ENCODE measurements around the gene WNT9B. TPM values are rescaled to one million over a fixed set of nuclear protein-coding genes. Genes with fewer than 3 reads are reported as not detected.
A peak's percentile ranks its signal among the peaks of the same experiment; 100 is the strongest.
"Not testable (repeated sequence)": the region's sequence is repeated elsewhere in the genome, so short reads cannot be mapped to it uniquely, and the experiment has no call there.

Gene WNT9B
- total RNA-seq, 1 donor from 2014 or later: not detected

DNA sequence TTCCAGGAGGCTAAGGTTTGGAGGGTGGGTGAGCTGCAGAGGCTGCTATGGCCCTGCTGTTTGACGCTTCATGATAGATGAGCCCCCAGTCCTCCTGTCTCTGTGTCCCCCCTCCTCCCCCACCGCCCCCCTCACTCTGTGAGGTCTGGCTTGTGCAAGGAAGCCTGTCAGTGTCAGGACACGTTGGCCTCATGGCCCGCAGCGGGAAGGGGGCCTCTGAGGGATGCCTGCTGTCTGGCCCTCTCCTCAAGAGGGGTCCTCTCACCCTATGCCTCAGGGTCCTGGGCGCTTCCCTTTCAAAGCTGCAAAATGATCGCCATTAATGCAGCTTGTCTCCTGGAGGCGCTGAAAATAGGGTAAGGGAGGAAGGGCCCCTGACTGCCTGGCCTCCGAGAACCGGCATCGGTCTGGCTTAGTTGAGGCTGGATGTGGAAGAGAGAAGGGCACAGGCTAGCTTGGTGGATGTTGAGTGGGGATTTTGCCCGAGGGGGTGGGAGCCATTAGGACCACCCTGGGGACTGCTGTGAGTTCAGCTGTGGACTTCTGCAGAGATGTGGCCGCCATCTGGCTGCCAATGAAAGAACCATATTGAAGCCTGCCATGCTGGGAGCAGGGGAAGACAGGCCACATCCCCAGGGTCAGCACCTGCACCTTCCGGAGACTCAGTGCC lies 56.8 kb downstream of the WNT9B start:
- Mint-ChIP-seq H3K27ac (no peak overlapping the region), H3K9me3 (peaks cover 7% of the 10 kb centered on the region), H3K4me1 (peaks cover 5% of the 10 kb centered on the region), H3K36me3 (ENCODE audit: low read depth) (no peaks in the 10 kb centered on the region), H3K27me3 (peaks cover 4% of the 10 kb centered on the region), H3K4me3 (no peak overlapping the region)
- intact Hi-C loops (cut with micrococcal nuclease): no loop called here
- DNase-seq: no peak

GRCh38 chr17:46910179-46910927 lies 59.0 kb downstream of the WNT9B start:
- DNase-seq: no peak
- Mint-ChIP-seq H3K27ac (no peak overlapping the region), H3K27me3 (peaks cover 2% of the 10 kb centered on the region), H3K4me1 (peaks cover 3% of the 10 kb centered on the region), H3K9me3 (no peaks in the 10 kb centered on the region), H3K4me3 (no peak overlapping the region), H3K36me3 (ENCODE audit: low read depth) (no peaks in the 10 kb centered on the region)
- intact Hi-C loops (cut with micrococcal nuclease): no loop called here

- intact Hi-C loops (cut with micrococcal nuclease): no loop called here
- H3K27ac Mint-ChIP-seq: no peak overlapping the region
- no peaks in the 10 kb centered on the region for H3K9me3 Mint-ChIP-seq
- no peaks in the 10 kb centered on the region for H3K4me1 Mint-ChIP-seq
- no peak overlapping the region for H3K4me3 Mint-ChIP-seq
- peaks cover 2% of the 10 kb centered on the region for H3K27me3 Mint-ChIP-seq
- no peak for DNase-seq
- H3K36me3 Mint-ChIP-seq (ENCODE audit: low read depth): no peaks in the 10 kb centered on the region
These were observed 59.9 kb downstream of the WNT9B start for GRCh38 chr17:46911311-46911710.

DNA sequence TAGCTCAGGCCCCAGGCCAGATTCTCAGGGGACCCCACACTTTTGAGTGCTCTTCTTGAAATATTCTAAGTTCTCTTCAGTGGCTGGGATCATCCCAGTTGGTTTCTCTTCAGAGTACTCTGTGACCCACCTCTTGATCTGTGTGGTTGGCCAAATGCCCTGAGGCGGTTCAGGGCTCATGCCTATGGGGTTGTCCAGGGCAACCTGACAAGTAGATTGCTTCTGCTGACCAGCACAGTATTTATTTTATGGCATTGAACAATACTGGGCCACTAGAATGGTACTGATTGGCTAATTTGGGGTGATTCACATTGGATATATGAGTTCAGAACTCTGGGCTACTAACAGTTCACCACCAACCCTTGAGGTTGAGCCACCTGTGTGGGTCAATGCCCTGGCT lies 64.2 kb downstream of the WNT9B start:
- H3K4me3 Mint-ChIP-seq: no peak overlapping the region
- H3K9me3 Mint-ChIP-seq: no peaks in the 10 kb centered on the region
- no peaks in the 10 kb centered on the region for H3K4me1 Mint-ChIP-seq
- H3K36me3 Mint-ChIP-seq (ENCODE audit: low read depth): no peaks in the 10 kb centered on the region
- no peak for DNase-seq
- H3K27ac Mint-ChIP-seq: no peak overlapping the region
- peaks cover 4% of the 10 kb centered on the region for H3K27me3 Mint-ChIP-seq
- intact Hi-C loops (cut with micrococcal nuclease): no loop called here

DNA sequence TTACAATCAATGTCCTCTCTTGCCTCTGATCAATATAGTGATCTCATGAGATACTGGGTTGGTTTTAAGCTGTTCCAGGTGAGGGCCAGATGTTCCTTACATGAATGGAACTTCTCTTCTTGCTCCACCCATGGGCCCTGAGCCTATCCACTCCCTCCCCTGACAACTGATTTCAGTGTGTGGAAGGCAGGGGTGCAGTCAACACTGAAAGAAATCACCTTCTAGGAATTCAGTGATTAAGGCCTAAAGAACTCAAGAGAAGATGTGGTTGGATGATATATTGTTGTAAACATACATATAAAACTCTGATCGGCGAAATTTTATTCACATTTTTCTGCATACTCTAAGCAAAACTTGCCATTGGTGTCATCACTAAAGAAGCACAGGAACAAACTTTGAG lies 64.8 kb downstream of the WNT9B start:
- H3K4me3 Mint-ChIP-seq: no peak overlapping the region
- H3K4me1 Mint-ChIP-seq: no peaks in the 10 kb centered on the region
- intact Hi-C loops (cut with micrococcal nuclease): no loop called here
- no peak overlapping the region for H3K27ac Mint-ChIP-seq
- peaks cover 4% of the 10 kb centered on the region for H3K27me3 Mint-ChIP-seq
- no peak for DNase-seq
- no peaks in the 10 kb centered on the region for H3K36me3 Mint-ChIP-seq (ENCODE audit: low read depth)
- H3K9me3 Mint-ChIP-seq: no peaks in the 10 kb centered on the region

DNA sequence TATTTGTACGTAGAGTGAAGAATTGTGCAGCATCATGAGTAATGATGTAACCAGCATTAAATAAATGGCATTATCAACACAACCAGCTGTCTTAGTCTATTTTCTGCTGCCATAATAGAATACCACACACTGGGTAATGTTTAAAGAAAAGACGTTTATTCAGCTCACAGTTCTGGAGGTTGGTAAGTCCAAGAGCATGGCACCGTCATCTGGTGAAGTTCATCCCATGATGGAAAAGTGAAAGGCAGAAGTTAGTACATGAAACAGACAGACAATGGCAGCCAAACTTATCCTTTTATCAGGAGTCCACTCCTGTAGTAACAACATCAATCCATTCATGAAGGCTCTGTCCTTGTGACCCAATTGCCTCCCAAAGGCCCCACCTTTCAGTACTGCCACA lies 65.2 kb downstream of the WNT9B start:
- Mint-ChIP-seq H3K9me3 (no peaks in the 10 kb centered on the region), H3K4me3 (no peak overlapping the region), H3K27me3 (peaks cover 4% of the 10 kb centered on the region), H3K27ac (no peak overlapping the region), H3K4me1 (no peaks in the 10 kb centered on the region), H3K36me3 (ENCODE audit: low read depth) (no peaks in the 10 kb centered on the region)
- no peak for DNase-seq
- intact Hi-C loops (cut with micrococcal nuclease): no loop called here

- H3K4me3 Mint-ChIP-seq: no peak overlapping the region
- no peak overlapping the region for H3K27ac Mint-ChIP-seq
- intact Hi-C loops (cut with micrococcal nuclease): no loop called here
- H3K9me3 Mint-ChIP-seq: no peaks in the 10 kb centered on the region
- H3K4me1 Mint-ChIP-seq: peaks cover 1% of the 10 kb centered on the region
- no peaks in the 10 kb centered on the region for H3K36me3 Mint-ChIP-seq (ENCODE audit: low read depth)
- DNase-seq: no peak
- peaks cover 2% of the 10 kb centered on the region for H3K27me3 Mint-ChIP-seq
These were observed 65.7 kb downstream of the WNT9B start for GRCh38 chr17:46917041-46917440.

DNA sequence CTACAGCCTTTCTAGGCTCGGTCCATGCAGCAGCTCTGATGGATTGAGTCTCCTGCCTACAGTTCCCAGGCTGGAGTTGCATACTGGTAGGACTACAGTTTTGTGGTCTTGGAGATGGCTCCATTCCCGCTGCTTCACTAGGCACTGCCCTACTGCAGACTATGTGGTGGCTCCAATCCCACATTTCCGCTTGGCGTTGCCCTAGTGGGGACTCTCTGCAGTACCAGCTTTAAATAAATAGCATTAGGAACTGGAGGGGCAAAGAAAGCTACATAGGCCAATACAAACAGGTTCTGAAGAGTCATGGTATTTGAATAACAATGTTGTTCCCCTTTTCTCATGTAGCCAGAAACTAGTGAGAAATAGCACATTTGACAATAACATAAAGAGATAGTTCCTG lies 66.1 kb downstream of the WNT9B start:
- H3K4me1 Mint-ChIP-seq: peaks cover 2% of the 10 kb centered on the region
- H3K9me3 Mint-ChIP-seq: no peaks in the 10 kb centered on the region
- H3K27me3 Mint-ChIP-seq: peaks cover 2% of the 10 kb centered on the region
- intact Hi-C loops (cut with micrococcal nuclease): no loop called here
- no peak overlapping the region for H3K27ac Mint-ChIP-seq
- no peaks in the 10 kb centered on the region for H3K36me3 Mint-ChIP-seq (ENCODE audit: low read depth)
- DNase-seq: no peak
- H3K4me3 Mint-ChIP-seq: no peak overlapping the region

GRCh38 chr17:46921962-46922361 lies 70.6 kb downstream of the WNT9B start:
- H3K4me1 Mint-ChIP-seq: peaks cover 25% of the 10 kb centered on the region
- H3K36me3 Mint-ChIP-seq (ENCODE audit: low read depth); H3K27me3 Mint-ChIP-seq; DNase-seq; H3K9me3 Mint-ChIP-seq: not testable (repeated sequence)
- peak overlapping the region; percentile 87 for H3K4me3 Mint-ChIP-seq
- H3K27ac Mint-ChIP-seq: peak overlapping the region; percentile 67
- intact Hi-C loops (cut with micrococcal nuclease): loop anchor here (5.0 kb wide), 1 partner anchor 730 kb away; the partner anchor contains the start of gene KANSL1

DNA sequence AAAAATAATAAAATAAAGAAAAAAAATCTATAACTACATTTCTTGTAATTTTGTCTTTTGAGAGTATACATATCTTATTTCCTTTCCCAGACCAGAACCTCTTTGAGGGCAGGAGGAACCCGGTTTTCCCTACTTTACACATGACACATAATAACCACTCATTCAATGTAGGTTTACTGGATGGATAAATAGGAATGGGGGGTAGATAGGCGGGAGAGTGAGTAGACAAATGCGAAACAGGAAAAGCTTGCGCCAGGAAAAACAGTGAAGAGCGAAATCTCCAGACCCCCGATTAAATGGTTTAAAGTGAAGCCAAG lies 71.1 kb downstream of the WNT9B start:
- intact Hi-C loops (cut with micrococcal nuclease): loop anchor here (5.0 kb wide), 1 partner anchor 730 kb away; the partner anchor contains the start of gene KANSL1
- peaks cover 2% of the 10 kb centered on the region for H3K27me3 Mint-ChIP-seq
- H3K36me3 Mint-ChIP-seq (ENCODE audit: low read depth): peaks cover 13% of the 10 kb centered on the region
- H3K4me3 Mint-ChIP-seq: peak overlapping the region; percentile 87
- H3K4me1 Mint-ChIP-seq: peaks cover 30% of the 10 kb centered on the region
- DNase-seq: no peak
- H3K9me3 Mint-ChIP-seq: no peaks in the 10 kb centered on the region
- peak overlapping the region; percentile 100 for H3K27ac Mint-ChIP-seq

- peak within 1 kb of the TSS; percentile 100 for H3K27ac Mint-ChIP-seq
- intact Hi-C loops (cut with micrococcal nuclease): loop anchor here (5.0 kb wide), 1 partner anchor 731 kb away; the partner anchor contains the start of gene KANSL1
- H3K4me1 Mint-ChIP-seq: peaks cover 35% of the 10 kb centered on the region
- H3K36me3 Mint-ChIP-seq (ENCODE audit: low read depth): peaks cover 13% of the 10 kb centered on the region
- peaks cover 2% of the 10 kb centered on the region for H3K27me3 Mint-ChIP-seq
- peak; percentile 97 for DNase-seq
- H3K9me3 Mint-ChIP-seq: no peaks in the 10 kb centered on the region
- peak within 1 kb of the TSS; percentile 87 for H3K4me3 Mint-ChIP-seq
These were observed 71.6 kb downstream of the WNT9B start, which contains the start of gene GOSR2 for GRCh38 chr17:46922804-46923635. Gene GOSR2, plus strand, starts transcription at chr17:46923160. Its CDS starts 33 bp downstream, at chr17:46923193.

GRCh38 chr17:46925185-46925868 lies 73.9 kb downstream of the WNT9B start:
- Mint-ChIP-seq H3K9me3 (no peaks in the 10 kb centered on the region), H3K36me3 (ENCODE audit: low read depth) (peaks cover 20% of the 10 kb centered on the region), H3K4me3 (peak overlapping the region; percentile 42), H3K4me1 (peaks cover 38% of the 10 kb centered on the region), H3K27me3 (no peaks in the 10 kb centered on the region), H3K27ac (no peak overlapping the region)
- intact Hi-C loops (cut with micrococcal nuclease): loop anchor here (5.0 kb wide), 1 partner anchor 697 kb away; no protein-coding TSS in a partner anchor
- DNase-seq: no peak

- Mint-ChIP-seq H3K9me3 (no peaks in the 10 kb centered on the region), H3K27me3 (no peaks in the 10 kb centered on the region), H3K4me3 (no peak overlapping the region), H3K27ac (no peak overlapping the region), H3K36me3 (ENCODE audit: low read depth) (peaks cover 45% of the 10 kb centered on the region), H3K4me1 (peaks cover 35% of the 10 kb centered on the region)
- DNase-seq: no peak
- intact Hi-C loops (cut with micrococcal nuclease): loop anchor here (5.0 kb wide), 1 partner anchor 694 kb away; no protein-coding TSS in a partner anchor
These were observed 77.3 kb downstream of the WNT9B start for GRCh38 chr17:46928467-46929261.

All from activated CD4-positive, alpha-beta T cell treated with anti-CD3 and anti-CD28 coated beads, Interleukin-2, amount 10 ng/mL, durations not matched to agents 24 days and 14 days (primary cell).